ENCODE data around the gene TMBIM1. TPM values are rescaled to one million over a fixed set of nuclear protein-coding genes. Genes with fewer than 3 reads are reported as not detected.

Gene TMBIM1, protein sequence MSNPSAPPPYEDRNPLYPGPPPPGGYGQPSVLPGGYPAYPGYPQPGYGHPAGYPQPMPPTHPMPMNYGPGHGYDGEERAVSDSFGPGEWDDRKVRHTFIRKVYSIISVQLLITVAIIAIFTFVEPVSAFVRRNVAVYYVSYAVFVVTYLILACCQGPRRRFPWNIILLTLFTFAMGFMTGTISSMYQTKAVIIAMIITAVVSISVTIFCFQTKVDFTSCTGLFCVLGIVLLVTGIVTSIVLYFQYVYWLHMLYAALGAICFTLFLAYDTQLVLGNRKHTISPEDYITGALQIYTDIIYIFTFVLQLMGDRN
- 100 to 1,000 TPM in 1 of 4 donors, 10 to 100 TPM in 3; 78.9 to 108 (median 85.2) TPM for polyA plus RNA-seq (ENCODE audit: insufficient read length in 4 of 4)

- DNase-seq (ENCODE audit: low read depth in 4 of 4, low spot score in 2 of 4): no peak
Measured at GRCh38 chr2:218292048-218293014, at the start of gene TMBIM1. TSS of gene TMBIM1 (minus strand) at chr2:218292503. CDS start at chr2:218282141, 10,362 bp downstream.

DNA sequence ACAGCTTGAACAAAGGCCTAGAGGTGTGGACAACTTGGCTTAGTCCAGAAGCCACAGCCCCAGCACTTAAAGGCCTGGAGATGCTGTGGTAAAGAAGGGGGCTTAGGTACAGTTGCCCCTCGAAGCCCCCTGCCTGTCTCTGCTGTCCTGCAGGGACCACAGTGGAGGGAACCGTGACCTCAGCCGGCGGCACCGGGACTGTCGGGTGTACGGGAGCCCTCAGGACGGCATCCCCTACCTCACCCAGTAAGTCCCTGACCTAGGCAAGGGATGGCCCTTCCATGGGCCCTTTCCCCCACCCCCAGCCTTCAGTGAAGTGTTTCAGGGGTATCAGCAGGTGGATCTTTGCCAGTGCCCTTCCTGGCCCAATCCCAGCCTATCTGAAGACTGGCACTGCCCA is 49.1 kb upstream of the TMBIM1 start:
- no peak for DNase-seq (ENCODE audit: low read depth in 4 of 4, low spot score in 2 of 4)

DNA sequence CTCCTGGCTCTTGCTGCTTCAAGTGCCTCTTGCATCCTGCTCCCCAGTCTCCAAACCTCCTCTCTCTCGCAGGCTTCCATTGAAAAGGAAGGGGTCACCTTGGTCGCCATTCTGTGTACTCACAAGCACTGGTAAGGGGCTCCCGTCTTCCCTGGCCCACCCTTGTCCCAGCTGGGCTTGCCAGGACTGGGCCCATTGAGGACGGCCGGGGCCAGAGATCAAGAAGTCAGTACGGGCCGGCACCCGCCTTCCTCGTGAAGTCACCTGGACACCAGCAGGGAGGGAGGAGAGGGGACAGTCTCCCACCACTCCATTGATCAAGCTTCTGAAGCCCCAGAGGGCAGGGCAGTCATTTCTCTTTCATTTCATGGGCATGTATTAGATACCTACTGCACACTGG is 48.4 kb upstream of the TMBIM1 start:
- no peak for DNase-seq (ENCODE audit: low read depth in 4 of 4, low spot score in 2 of 4)

- no peak for DNase-seq (ENCODE audit: low read depth in 4 of 4, low spot score in 2 of 4)
Measured at GRCh38 chr2:218334531-218334930, 42.2 kb upstream of the TMBIM1 start.

DNA sequence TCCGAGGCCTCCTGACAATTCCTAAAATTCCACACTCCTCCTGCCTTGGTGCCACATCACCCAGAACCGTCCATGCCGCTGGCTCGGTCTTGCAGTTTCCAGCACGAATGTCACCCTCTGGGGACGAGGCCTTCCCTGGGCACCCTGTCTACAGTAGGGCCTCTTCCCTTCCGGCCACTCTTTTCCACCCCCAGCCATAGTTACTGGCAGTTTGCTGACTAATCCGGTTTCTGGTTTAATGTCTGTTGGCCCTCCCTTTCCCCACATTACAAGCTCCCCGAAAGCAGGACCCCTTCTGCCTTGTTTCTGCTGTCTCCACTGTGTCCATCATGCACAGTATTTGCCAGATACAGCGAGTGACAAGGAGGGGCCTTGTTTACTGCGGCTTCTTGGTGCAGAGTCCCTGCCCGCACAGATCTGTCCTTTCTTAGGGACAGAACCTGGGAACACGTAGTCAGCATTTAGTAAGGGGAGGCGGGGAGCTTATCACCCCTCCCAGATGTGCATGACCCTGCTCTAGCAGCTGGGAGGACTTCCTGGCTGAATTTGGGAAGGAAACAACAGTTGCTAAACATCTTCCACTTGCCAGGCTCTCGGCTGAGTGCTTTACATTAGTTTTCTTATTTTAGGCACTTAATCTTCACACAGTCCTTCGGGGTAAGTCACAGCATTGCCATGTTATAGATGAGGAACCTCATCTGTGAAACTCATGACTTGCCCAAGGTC is 40.8 kb upstream of the TMBIM1 start:
- DNase-seq (ENCODE audit: low read depth in 4 of 4, low spot score in 2 of 4): no peak

DNA sequence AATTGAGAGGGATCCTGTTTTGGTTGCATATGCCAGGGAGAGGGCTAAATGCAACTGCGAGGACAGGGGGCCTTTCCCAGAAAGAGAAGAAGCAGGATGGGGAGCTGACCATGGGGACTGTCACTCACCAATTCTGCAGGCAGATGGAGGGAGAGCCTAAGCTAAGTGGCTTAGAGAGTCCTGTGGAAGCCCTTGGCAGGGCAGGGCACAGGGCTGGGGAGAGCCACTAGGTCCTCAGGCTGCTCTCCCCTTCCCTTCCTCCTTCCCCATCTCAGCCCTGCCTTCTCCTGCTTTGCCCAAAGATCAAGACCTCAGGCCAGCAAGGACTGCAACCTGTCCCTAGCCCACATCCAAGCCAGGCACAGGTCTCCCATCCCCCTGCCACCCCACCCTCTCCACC is 40.0 kb upstream of the TMBIM1 start:
- DNase-seq (ENCODE audit: low read depth in 4 of 4, low spot score in 2 of 4): no peak

- DNase-seq (ENCODE audit: low read depth in 4 of 4, low spot score in 2 of 4): no peak
Measured at GRCh38 chr2:218331745-218332144, 39.4 kb upstream of the TMBIM1 start.

GRCh38 chr2:218329826-218330593 is 37.7 kb upstream of the TMBIM1 start:
- no peak for DNase-seq (ENCODE audit: low read depth in 4 of 4, low spot score in 2 of 4)

GRCh38 chr2:218329027-218329825 is 36.9 kb upstream of the TMBIM1 start:
- no peak for DNase-seq (ENCODE audit: low read depth in 4 of 4, low spot score in 2 of 4)

- DNase-seq (ENCODE audit: low read depth in 4 of 4, low spot score in 2 of 4): no peak
Measured at GRCh38 chr2:218328294-218328693, 36.0 kb upstream of the TMBIM1 start.

- DNase-seq (ENCODE audit: low read depth in 4 of 4, low spot score in 2 of 4): no peak
Measured at GRCh38 chr2:218327451-218328210, 35.3 kb upstream of the TMBIM1 start.

DNA sequence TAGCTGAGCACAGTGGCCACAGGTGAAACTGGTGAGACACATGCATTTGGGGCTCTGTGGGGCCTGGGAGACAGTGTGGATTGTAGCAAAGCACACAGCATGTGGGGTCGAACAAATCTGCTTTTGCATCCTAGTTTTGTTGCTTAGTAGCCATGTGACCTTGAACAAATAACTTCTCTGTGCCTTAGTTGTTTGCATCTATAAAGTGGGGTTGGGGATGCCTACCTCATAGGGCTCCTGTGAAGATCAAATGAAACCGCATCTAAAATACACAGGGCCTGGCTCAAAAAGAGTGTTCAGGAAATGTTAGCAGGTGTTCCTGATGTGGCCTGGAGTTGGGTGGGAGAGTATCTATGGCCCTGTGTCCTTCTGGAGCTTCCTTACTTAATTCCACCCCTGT is 34.0 kb upstream of the TMBIM1 start:
- no peak for DNase-seq (ENCODE audit: low read depth in 4 of 4, low spot score in 2 of 4)

DNA sequence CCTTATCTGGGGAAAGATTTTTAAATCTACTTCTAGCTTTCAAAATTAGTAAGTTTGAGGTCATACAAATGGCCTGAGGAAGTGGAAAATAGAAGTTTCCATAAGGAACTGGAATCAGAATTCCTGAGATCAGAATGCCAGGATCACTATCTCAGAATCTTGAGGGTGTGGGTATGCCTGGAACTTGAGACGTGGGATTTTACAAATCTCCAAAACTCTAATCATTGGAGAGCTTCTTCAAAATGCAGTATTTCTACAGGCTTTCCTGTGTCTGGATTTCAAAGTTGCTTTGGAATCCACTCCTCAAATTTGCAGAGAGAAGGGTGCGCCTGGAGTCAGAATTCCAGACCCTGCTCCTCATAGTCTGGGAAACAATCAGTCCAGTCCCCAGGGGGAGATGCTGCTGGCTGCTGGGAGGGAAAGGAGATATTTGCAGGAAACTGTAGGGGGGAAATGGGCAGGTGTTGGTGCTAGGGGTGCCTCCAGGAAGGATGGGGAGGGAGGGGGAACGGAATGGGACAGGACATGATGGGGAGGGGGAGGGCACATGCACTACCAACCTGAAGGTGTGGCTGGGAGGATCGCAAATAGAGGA is 33.4 kb upstream of the TMBIM1 start:
- DNase-seq (ENCODE audit: low read depth in 4 of 4, low spot score in 2 of 4): no peak

DNA sequence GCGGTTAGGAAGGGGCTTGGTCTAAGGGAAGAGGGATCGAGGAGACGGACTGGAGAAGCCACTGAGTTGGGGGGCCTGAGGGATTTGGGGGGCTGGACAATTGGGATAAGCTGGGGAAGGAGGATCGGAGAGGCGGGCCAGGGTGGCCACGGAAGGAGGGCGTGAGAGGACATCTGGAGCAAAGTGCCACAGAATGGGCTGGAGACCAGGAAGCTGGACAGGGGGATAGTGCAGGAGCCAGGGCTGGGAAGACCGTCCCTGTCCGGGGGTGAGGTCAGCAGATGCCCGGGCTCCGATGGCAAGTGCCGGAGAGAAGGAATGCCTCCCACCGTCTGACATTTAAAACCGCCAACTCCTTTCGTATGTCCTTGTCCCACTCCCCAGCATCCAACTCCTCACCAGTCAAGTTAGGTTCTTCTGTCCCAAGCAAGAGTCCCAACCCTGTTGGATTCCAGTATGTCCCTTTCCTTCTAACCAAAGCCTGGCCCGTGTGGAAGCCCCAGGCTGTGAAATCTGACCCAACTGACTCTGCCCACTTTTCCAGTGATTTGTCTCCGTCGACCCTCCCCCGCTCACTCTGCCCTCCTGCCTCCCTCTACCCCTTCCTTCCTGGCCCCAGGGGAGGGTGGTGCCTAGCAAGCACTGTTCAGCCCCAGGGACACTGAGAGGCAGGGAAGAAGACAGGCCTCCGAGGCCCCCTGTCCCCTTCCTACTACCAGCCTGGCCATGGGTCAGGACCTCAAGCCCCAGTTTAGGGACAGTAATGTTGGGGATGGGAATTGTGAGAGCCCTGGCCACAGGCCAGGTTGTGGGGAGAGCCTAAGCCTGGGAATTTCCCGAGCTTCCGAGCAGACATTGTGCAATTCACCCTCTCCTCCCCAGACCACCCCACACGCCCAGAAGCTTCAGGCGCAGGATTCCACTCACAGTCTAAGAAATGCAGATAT is 31.5 kb upstream of the TMBIM1 start:
- DNase-seq (ENCODE audit: low read depth in 4 of 4, low spot score in 2 of 4): peak in 3 of 4 donors; percentile 56 to 67 (median 63)

- peak; percentile 77 to 91 (median 88) for DNase-seq (ENCODE audit: low read depth in 4 of 4, low spot score in 2 of 4)
Measured at GRCh38 chr2:218322768-218323525, 30.6 kb upstream of the TMBIM1 start.

DNA sequence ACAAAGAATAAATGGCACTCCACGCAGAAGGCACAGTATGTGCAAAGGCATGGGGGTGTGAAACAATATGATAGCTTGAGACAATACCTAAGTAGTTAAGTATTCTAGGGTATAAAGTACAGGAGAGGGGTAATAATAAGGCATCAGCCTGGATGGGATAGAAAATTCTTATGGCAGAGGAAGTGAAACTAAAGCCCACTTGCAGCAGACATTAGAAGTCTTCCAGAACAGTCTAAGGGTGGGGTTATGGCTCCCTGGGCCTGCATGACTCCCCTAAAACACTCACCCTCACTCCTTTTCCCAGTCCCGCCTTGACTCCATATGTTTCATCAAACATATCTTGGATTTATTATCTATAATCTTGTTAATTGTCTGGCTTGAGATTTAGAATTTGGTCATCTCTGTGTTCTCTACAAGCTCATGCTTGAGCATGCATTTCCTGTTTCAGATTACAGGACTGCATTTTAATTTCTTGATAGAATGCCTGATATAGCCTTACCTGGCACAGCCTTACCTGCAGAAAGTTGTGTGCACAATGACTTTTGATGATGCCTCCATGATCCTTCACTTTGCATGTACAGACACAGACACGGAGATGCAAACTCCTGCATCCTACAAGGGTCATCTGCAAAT is 28.5 kb upstream of the TMBIM1 start:
- no peak for DNase-seq (ENCODE audit: low read depth in 4 of 4, low spot score in 2 of 4)
